HG02571 (cell line): ENCODE results near the gene SRBD1.

Experiments used
- ATAC-seq: cut with Tn5 transposase; IDR thresholded peaks from one replicate; pipeline ENCODE4 v1.9.1; 2021; ENCODE audit warnings: mild to moderate bottlenecking, moderate library complexity; ENCODE audit not compliant: unreplicated experiment

SRBD1 gene

GRCh38 chr2:45554073-45554741 is 56.9 kb downstream of the SRBD1 start:
- ATAC-seq, result no peak

DNA sequence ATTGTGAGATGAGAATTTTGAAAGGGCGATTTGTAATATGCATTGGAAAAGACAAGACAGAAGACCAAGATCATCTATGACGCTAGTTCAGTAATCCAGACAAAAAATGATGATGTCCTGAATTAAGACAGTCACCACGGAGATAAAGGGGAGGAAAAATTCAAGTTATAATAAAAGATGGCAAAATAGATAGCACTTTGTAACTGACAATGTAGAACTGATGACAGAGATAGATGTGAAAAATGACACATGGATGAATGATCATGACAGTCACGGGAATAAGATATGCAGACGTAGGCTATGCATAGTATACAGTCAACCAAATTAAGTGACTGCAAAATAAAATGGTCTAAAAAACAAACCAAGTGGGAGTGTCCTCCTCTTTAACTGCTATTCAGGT is 59.2 kb downstream of the SRBD1 start:
- no peak for ATAC-seq

GRCh38 chr2:45545943-45546342 is 65.1 kb downstream of the SRBD1 start:
- no peak for ATAC-seq

- no peak for ATAC-seq
Observed at GRCh38 chr2:45543257-45543656, 67.8 kb downstream of the SRBD1 start.

DNA sequence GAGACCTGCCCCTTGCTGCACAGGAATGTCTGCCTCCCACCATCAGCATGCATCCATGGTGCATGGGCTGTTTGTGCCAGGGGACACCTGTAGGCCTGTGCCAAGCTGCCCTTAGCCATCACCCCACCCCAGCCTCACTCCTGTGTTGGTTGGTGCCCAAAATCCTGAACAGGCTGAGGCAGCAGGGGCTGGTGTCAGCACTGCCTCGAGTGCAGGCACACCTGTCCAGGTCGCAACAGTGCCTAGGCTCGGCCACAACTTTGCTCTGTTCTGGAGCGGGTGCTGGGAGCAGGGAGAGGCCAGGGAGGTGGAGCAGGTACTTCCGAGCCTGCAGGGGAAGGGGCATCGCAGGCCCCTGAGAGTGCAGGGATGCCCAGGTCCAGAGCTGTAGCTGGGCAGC is 69.1 kb downstream of the SRBD1 start:
- ATAC-seq, result no peak

- no peak for ATAC-seq
Observed at GRCh38 chr2:45541450-45541849, 69.6 kb downstream of the SRBD1 start.

DNA sequence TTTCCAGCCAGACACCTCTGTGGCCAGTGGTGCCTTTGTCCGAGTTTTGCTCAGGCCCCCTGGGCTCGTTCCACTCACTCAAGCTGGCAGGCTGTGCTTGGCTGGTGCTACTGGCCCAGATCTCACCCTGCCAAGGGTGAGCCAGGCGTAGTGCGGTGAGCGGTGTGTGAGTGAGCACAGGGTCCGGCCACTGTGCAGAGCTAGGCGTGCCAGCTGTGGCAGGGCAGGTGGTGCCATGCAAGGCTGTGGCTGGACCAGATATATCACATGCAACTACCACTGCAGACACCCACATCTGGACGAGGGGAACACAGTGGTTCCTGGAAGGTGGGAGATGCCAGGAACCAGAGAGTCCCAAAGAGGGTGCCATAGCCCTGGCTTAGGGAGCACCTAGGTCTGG is 70.1 kb downstream of the SRBD1 start:
- no peak for ATAC-seq

DNA sequence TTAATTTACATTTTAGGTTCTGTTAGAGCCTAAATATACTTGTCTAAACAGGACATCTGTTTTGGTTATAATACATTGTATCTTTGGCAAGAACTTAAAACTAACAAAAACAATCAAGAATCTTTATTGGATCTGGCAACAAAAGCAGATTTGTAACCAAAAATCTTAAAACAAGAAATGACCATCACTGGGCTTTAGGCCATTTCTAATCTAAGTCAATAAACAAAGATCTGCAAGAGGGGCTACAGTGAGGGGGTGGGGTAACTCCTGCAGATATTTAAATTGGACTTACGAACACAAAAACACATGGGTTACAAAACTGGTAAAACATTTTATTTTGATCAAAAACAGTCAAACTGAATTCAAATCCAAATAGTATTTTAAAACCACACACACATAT is 77.3 kb downstream of the SRBD1 start:
- no peak for ATAC-seq

DNA sequence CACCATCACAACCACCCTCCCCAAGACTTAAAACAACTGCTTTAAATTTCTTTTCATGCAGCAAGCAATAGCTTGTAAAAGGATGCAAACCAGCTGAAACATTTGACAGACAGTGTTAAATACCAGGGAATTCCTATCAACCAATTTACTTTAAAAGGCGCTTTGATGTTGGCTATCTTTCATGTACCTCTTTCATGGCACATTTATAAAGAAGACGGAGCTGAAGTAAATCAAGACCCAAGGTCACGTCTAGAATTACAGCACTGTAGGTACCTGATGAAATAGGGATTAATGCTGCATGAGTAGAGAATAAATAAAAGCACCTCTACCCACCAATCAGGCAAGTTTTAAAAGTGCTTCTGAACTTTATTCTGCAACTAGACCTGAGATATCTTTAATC is 78.9 kb downstream of the SRBD1 start:
- ATAC-seq, result no peak

DNA sequence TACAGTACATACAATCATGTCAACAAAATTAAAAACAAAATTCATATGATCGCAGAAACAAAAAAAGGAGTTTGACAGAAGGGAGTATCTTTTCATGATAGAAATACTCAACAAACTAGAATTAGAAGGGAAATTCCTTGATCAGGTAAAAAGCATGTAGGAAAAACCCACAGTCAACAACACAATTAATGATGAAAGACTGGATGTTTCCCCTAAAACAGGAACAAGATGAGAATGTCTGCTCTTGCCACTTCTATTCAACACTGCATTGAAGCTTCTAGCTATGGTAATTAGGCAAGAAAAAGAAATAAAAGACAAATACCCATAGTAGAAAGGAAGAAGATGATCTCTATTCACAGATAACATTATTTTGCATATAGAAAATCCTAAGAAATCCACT is 87.1 kb downstream of the SRBD1 start:
- no peak for ATAC-seq

DNA sequence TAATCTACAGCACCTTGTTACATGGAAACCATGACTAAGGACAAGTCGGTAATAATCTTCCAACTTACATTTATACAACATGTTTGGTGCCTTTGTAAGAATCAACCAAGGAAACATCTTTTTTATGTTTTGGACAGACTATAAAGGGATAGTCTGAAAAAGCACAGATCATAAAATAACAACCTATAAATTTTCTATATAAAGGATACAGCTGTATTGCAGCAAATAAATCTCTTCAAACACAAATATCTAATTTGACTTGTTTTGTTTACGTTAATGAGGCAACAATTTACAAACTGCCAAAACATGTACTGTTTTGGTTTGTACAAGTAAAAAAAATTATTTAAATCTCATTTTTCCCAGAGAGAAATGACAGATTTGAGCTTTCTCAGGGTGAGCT is 92.5 kb downstream of the SRBD1 start:
- ATAC-seq, result no peak

DNA sequence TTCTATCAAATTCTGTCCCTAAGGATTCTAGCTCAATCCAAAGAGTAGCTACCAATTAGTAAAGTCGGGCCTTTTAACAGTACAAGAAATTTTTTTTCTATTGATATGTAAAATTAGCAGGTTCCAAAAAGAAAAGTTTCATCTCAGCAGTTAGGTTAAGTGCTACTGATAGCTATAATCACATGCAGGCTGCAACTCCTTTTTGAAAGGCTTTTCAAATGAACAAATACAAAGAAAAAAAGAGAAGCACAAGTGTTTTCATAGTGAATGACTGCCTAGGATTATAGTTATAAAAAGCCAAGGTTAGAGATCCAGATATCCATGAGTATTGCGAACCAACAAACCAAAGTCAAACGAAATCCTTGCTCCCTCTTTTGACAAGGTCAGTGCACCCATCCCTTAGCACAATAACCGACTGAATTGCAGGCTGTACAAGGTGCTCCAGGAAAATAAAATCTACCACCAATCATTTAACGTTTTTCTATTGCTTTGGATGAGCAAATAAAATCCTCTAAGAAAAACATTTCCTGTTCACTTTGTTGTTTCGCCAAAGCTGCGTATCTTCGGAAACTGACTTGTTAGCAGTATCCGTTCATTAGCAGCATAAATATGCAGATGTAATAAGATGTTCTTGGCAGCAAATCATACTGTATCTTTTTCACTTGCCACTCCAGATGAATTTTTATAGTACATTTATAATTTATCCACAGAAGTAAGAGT is 100.2 kb downstream of the SRBD1 start:
- no peak for ATAC-seq

GRCh38 chr2:45506756-45507155 is 104.3 kb downstream of the SRBD1 start:
- ATAC-seq, result no peak

- ATAC-seq, result no peak
Observed at GRCh38 chr2:45505138-45505537, 105.9 kb downstream of the SRBD1 start.

GRCh38 chr2:45498661-45499550 is 112.2 kb downstream of the SRBD1 start:
- no peak for ATAC-seq

DNA sequence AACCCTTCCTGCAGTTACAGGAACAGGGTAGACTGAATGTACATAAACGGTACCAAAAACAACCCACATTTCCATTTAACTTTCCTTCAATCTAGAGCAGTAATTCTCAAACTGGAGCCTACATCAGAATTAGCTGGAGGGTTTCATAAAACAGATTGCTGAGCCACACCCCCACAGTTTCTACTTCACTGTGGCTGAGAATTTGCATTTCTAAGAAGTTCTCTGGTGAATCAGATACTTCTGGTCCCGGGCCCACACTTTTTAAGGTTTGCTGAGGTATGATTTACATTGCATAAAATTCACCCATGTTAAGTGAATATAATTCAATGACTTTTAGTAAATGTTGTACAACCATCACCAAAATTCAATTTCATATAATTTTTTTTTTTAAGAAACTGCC is 113.7 kb downstream of the SRBD1 start:
- ATAC-seq, result peak; percentile 63

- no peak for ATAC-seq
Observed at GRCh38 chr2:45496869-45497268, 114.2 kb downstream of the SRBD1 start.

DNA sequence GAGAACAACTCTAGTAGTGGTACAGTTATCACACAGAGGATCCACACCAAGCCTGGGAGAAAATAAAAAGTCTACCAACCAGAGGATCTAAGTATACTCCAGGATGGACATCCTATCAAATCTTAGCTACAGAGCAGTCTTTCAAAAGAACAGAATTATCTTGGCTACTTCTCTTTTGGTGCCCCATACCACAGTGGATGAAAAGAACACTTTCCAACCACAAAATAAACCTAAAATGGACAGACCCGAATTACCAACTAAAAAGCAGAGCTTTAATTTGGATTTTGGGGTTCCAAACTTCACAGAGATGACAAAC is 116.1 kb downstream of the SRBD1 start:
- ATAC-seq, result no peak

- ATAC-seq, result no peak
Observed at GRCh38 chr2:45494275-45494977, 116.6 kb downstream of the SRBD1 start.

DNA sequence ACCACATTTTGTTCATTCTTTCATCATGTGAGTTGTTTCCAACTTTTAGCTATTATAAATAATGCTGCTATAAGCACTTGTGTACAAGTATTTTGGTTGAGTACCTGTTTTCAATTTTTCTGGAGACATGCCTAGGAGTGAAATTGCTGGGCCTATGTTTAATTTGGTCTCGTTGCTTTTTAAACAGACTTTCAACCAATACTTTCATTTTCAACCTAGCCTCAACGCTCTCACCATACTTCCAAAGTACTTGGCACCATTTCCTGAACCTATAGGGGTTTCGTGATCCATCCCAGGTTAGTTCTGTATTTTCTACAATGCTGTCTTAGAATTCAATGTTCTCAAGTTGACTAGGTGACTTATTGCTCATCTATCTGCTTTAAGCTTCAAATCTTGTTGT is 126.1 kb downstream of the SRBD1 start:
- no peak for ATAC-seq

- ATAC-seq, result no peak
Observed at GRCh38 chr2:45483997-45484396, 127.1 kb downstream of the SRBD1 start.
